Coronary artery (tissue), 2 donors: Measurements from ENCODE around the gene HSFX3.
"Not testable (repeated sequence)": the region's sequence is repeated elsewhere in the genome, so short reads cannot be mapped to it uniquely, and the experiment has no call there.

Source experiments
- DNase-seq: peaks from one replicate; pipeline ENCODE4 v3.0.0-alpha.2; 2017; ENCODE audit warnings: low spot score
- H3K27ac ChIP-seq, 2 donors: fragments of 200-600 bp; sonication (generic); one replicate each; pipeline ENCODE4 v1.5.1; 2016 to 2019
- H3K4me3 ChIP-seq: fragments of 200-600 bp; sonication (generic); 2 replicates; pipeline ENCODE4 v1.5.1; 2016; ENCODE audit warnings: mild to moderate bottlenecking, moderate library complexity
- TF ChIP-seq, protein P1 (sequence below): fragments of 200-600 bp; sonication (generic); IDR thresholded peaks from one replicate; pipeline ENCODE4 v1.5.1; 2019; ENCODE audit warnings: antibody characterized with exemption

Gene HSFX3

DNA sequence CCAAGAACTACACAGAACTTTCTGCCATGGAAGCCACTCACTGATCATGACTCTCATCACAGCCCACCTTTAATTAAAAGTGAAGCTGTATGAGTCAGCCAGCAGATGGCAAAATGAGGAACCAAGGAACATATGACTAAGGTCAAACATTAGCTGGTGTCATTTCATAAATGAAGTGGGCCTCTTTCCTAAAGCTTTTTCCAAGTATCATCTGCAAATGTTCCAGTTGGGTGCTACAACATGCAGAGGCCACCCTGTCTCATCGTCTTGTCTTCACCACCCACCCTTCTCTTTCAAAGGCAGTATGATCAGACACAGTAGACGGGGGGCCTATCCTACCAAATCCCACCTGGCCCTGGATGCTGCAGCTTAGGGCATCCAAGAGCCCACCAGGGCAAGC, 18.1 kb downstream of the HSFX3 start:
- TF ChIP-seq, protein P1, sequence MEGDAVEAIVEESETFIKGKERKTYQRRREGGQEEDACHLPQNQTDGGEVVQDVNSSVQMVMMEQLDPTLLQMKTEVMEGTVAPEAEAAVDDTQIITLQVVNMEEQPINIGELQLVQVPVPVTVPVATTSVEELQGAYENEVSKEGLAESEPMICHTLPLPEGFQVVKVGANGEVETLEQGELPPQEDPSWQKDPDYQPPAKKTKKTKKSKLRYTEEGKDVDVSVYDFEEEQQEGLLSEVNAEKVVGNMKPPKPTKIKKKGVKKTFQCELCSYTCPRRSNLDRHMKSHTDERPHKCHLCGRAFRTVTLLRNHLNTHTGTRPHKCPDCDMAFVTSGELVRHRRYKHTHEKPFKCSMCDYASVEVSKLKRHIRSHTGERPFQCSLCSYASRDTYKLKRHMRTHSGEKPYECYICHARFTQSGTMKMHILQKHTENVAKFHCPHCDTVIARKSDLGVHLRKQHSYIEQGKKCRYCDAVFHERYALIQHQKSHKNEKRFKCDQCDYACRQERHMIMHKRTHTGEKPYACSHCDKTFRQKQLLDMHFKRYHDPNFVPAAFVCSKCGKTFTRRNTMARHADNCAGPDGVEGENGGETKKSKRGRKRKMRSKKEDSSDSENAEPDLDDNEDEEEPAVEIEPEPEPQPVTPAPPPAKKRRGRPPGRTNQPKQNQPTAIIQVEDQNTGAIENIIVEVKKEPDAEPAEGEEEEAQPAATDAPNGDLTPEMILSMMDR = no peak
- H3K27ac ChIP-seq = no peak overlapping the region

DNA sequence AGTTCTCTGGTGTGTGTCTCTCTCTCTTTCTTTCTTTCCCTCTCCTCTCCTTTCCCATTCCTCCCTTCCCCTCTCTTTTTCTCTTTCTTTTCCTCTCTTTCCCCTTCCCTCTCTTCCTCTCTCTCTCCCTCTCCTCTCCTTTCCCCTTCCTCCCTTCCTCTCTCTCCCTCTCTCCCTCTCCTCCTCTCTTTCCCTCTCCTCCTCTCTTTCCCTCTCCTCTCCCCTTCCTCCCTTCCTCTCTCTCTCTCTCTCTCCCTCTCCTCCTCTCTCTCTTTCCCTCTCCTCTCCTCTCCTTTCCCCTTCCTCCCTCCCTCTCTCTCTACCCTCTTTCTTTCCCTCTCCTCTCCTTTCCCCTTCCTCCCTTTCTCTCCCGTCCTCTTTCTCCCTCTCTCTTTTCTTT, 21.3 kb downstream of the HSFX3 start:
- Histone ChIP-seq H3K27ac (no peak overlapping the region), H3K4me3 (no peak overlapping the region)
- TF ChIP-seq, protein P1 = no peak
- DNase-seq = no peak

More for the DNA sequence above, 18.1 kb downstream of the HSFX3 start:
- H3K4me3 ChIP-seq = no peak overlapping the region
- no peak for DNase-seq

DNA sequence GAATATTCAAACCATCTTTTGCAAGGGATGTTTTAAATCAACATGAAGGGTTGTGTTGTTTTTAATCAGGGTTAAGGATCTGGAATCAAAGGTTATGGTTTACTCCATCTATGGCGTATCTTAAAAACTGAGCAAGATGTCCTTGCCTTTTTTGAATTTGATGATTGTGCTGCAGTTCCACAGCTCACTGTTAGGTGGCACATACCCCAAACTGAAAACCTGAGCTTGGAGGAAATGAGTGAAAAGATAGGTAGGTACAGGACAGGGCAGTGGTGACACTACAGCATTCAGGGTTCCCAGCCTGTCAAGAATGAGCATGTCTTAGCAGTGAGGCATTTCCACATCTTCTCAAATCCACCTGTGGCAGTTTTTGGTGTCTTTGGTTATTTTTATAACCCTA, 22.0 kb downstream of the HSFX3 start:
- Histone ChIP-seq H3K27ac (no peak overlapping the region), H3K4me3 (no peak overlapping the region)
- no peak for DNase-seq
- TF ChIP-seq, protein P1 = no peak

DNA sequence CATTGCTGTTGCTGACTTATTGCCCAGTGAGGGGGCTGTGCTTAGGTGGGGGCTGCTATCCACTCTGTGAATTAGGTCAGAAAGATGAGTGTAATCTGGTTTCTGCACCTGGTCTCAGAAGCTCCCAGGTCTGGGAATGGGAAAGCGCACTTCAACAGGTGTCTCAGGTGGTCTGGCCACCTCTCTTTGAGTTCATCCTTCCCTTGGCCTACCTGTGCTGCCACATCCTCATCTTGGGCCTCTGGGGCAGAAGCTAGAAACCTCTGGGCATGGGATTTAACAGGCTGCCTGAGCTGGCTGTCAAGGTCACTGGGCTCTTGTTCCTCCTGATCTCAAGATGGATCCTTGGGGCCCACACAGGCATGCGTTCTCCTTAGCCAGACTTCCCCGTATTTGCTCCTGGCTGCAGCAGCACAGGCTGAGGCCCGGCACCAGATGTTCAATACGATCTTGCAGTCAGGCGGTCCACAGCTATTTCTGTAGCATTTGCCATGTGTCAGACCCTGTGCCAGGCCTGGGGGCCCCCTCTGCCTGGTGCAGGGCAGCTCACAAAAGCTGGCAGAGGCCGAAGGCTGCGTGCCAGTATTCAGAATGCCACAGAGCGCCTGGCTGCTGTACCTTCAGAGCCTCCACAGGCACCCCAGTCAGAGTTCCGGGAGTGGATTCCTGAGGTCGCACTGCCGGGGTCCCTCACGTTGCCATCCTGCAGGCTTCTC, 23.2 kb downstream of the HSFX3 start:
- H3K27ac ChIP-seq = peak overlapping the region; percentile 14 to 32
- H3K4me3 ChIP-seq, DNase-seq: not testable (repeated sequence)

DNA sequence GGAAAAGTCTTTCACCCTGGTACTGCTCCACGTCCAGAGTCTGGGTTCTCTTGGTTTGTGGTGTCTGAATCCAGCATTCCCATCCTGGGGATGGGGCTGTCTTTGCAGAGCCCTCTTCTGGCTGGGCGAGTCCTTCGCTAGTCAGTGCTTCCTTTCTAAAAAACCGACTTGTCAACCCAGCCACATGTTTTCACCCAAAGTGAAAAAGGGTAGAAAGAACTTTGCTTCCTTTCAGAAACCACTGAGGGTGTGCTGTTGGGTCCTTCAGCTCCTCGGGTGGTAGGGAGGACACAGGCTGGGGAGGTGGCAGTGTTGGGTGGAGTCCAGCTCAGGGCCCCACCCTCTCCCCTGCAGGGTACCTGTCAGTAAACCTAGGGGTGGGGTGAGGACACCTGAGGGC, 23.8 kb downstream of the HSFX3 start:
- peak overlapping the region; percentile 14 to 32 for H3K27ac ChIP-seq
- not testable (repeated sequence) for H3K4me3 ChIP-seq, DNase-seq

DNA sequence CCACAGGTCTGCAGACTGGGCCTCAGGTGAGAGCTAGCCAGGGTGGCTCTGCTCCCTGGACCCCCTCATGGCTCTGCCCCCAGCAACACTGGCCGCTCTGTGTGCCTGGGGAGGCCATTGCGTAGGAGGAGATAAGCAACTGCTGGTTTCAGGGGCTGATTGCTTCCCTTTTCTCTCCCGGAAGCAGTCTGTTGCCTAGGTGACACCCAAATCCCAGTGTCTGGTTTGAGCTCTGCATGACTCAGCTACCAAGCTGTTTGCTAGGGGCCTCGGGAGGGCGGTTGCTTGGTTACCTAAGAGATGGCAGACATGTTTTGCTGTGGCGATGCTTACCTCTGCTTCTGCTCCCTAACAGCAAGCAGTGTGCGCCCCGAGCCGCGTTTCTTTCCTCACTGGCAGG, 24.3 kb downstream of the HSFX3 start:
- not testable (repeated sequence) for DNase-seq, H3K4me3 ChIP-seq
- H3K27ac ChIP-seq = peak overlapping the region in 1 of 2 donors; percentile 41

DNA sequence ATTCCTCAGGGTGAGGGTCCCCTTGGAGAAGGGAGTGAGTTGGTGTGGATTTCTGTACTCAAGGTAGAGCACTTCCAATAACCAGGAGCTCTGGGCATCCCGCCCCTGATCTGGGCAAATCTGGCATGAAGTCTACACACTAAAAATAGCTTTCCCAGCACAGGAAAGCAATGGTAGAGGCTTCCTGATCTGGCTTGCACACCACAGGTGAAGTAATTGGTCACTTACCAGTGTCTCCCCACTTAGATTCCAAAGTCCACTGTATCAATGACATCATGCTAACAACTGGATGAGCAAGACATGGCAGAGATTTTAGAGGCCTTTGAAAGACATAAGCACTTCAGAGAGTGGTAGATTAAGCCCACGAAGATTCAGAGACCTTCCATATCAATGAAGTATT, 26.8 kb downstream of the HSFX3 start:
- no peak overlapping the region for H3K27ac ChIP-seq
- no peak for DNase-seq
- TF ChIP-seq, protein P1 = no peak
- no peak overlapping the region for H3K4me3 ChIP-seq

DNA sequence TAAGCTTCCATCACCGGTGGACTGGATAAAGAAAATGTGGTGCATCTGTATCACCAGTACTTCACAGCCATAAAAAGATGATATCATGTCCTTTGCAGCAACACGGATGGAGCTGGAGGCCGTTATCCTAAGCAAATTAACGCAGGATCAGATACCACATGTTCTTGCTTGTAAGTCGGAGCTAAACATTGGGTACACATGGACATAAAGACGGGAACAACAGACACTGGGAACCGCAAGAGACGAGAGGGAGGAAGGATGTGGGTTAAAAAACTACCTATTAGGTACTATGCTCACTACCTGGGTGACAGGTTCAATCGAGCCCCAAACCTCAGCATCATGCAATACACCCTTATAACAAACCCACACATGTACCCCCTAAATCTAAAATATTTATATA, 28.3 kb downstream of the HSFX3 start:
- TF ChIP-seq, protein P1 = no peak
- Histone ChIP-seq H3K27ac (no peak overlapping the region), H3K4me3 (no peak overlapping the region)
- no peak for DNase-seq

DNA sequence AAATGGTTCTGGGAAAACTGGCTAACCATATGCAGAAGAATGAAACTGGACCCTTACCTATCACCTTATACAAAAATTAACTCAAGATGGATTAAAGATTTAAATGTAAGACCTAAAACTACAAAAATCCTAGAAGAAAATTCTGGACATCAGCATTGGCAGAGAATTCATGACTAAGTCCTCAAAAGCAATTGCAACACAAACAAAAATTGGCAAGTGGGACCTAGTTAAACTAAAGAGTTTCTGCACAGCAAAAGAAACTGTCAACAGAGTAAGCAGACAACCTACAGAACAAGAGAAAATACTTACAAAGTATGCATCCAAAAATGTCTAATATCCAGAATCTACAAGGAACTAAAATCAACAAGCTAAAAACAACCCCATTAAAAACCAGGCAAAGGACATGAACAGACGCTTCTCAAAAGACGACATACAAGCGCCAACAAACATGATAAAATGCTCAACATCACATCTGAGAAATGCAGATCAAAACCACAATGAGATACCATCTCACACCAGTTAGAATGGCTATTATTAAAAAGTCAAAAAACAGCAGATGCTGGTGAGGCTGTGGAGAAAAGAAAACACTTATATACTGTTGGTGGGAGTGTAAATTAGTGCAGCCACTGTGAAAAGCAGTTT, 29.0 kb downstream of the HSFX3 start:
- H3K27ac ChIP-seq, H3K4me3 ChIP-seq, DNase-seq: not testable (repeated sequence)
